Measurements from ENCODE around the gene NT5C3A. TPM values are rescaled to one million over a fixed set of nuclear protein-coding genes. Genes with fewer than 3 reads are reported as not detected.
A peak's percentile ranks its signal among the peaks of the same experiment; 100 is the strongest.

The NT5C3A gene
- total and polyA plus RNA-seq, 2 of the 13 experiments (the other 11 are each of a cell fraction or from before 2014, with no cell fraction given): 16.9 to 34.0 TPM

DNA sequence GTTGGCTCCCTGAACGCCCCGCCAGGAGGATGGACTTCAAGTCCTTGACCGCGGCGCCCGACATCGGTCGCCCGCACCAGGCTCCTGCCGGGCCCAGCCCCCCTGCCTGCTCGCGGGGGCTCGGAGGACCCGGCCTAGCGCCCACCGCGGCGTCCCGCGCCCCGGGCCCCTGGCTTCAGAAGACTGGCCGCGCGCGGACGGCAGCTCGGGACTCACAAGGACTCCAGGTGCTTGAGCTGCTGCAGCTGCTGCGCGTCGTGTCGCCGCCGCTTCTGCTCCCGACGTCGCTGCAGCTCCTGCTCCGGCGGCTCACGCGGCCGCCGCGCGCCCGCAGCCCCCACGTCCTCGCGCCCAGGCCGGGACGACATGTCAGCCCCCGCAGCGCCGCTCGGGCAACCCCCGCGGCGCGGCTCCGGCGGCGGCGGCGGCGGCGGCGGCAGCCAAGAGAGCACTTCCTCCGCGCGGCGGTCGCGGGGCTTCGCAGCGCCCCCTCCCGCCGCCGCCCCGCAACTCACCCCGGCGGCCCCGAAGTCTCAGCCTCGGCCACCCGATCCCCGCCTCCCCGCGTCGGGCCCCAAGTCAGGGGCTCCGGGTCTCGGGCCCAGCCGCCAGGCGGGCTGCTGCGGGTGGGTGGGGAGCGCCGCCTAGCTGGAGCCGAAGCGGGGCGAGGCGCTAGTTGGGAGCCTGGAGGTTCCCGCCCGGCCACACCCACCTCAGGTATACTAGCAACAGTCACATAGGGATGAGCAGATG, 46.6 kb upstream of the NT5C3A start, which contains the start of gene RP9 (continued):
- TF ChIP-seq, protein P1, sequence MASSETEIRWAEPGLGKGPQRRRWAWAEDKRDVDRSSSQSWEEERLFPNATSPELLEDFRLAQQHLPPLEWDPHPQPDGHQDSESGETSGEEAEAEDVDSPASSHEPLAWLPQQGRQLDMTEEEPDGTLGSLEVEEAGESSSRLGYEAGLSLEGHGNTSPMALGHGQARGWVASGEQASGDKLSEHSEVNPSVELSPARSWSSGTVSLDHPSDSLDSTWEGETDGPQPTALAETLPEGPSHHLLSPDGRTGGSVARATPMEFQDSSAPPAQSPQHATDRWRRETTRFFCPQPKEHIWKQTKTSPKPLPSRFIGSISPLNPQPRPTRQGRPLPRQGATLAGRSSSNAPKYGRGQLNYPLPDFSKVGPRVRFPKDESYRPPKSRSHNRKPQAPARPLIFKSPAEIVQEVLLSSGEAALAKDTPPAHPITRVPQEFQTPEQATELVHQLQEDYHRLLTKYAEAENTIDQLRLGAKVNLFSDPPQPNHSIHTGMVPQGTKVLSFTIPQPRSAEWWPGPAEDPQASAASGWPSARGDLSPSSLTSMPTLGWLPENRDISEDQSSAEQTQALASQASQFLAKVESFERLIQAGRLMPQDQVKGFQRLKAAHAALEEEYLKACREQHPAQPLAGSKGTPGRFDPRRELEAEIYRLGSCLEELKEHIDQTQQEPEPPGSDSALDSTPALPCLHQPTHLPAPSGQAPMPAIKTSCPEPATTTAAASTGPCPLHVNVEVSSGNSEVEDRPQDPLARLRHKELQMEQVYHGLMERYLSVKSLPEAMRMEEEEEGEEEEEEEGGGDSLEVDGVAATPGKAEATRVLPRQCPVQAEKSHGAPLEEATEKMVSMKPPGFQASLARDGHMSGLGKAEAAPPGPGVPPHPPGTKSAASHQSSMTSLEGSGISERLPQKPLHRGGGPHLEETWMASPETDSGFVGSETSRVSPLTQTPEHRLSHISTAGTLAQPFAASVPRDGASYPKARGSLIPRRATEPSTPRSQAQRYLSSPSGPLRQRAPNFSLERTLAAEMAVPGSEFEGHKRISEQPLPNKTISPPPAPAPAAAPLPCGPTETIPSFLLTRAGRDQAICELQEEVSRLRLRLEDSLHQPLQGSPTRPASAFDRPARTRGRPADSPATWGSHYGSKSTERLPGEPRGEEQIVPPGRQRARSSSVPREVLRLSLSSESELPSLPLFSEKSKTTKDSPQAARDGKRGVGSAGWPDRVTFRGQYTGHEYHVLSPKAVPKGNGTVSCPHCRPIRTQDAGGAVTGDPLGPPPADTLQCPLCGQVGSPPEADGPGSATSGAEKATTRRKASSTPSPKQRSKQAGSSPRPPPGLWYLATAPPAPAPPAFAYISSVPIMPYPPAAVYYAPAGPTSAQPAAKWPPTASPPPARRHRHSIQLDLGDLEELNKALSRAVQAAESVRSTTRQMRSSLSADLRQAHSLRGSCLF (CRISPR knock-in tag; IDR thresholded peaks at IDR 0.05; ENCODE audit: borderline replicate concordance): no peak
- TF ChIP-seq ZNF34 (CRISPR knock-in tag; IDR thresholded peaks at IDR 0.05; ENCODE audit: borderline replicate concordance) (0 out of 2 replicates have a peak, but pooled peaks have one; percentile 39), ZNF138 (CRISPR knock-in tag; IDR thresholded peaks at IDR 0.05; ENCODE audit: low read depth) (no peak), IRX3 (CRISPR knock-in tag; IDR thresholded peaks at IDR 0.05; ENCODE audit: borderline replicate concordance, low read depth) (peak; percentile 42; the same call in 1 of the 2 replicates), ZSCAN21 (CRISPR knock-in tag; IDR thresholded peaks at IDR 0.05; ENCODE audit: borderline replicate concordance) (0 out of 2 replicates have a peak, but pooled peaks have one; percentile 48), TAF1 (CRISPR knock-in tag; IDR thresholded peaks at IDR 0.05) (peak; percentile 59; the same call in 1 of the 2 replicates), MAFK (conservative IDR thresholded peaks at IDR 0.05 in 1 of 2, IDR thresholded peaks at IDR 0.05 in 1 of 2; ENCODE audit: low read length in 2 of 2) (no peak), TBX3 (IDR thresholded peaks at IDR 0.05; ENCODE audit: borderline replicate concordance) (no peak), ZBTB1 (CRISPR knock-in tag; IDR thresholded peaks at IDR 0.05; ENCODE audit: borderline replicate concordance) (no peak), ZNF331 (CRISPR knock-in tag; IDR thresholded peaks at IDR 0.05) (peak; percentile 28; the same call in 1 of the 2 replicates), ZNF264 (CRISPR knock-in tag; IDR thresholded peaks at IDR 0.05) (no peak)
- TF ChIP-seq, protein P2, sequence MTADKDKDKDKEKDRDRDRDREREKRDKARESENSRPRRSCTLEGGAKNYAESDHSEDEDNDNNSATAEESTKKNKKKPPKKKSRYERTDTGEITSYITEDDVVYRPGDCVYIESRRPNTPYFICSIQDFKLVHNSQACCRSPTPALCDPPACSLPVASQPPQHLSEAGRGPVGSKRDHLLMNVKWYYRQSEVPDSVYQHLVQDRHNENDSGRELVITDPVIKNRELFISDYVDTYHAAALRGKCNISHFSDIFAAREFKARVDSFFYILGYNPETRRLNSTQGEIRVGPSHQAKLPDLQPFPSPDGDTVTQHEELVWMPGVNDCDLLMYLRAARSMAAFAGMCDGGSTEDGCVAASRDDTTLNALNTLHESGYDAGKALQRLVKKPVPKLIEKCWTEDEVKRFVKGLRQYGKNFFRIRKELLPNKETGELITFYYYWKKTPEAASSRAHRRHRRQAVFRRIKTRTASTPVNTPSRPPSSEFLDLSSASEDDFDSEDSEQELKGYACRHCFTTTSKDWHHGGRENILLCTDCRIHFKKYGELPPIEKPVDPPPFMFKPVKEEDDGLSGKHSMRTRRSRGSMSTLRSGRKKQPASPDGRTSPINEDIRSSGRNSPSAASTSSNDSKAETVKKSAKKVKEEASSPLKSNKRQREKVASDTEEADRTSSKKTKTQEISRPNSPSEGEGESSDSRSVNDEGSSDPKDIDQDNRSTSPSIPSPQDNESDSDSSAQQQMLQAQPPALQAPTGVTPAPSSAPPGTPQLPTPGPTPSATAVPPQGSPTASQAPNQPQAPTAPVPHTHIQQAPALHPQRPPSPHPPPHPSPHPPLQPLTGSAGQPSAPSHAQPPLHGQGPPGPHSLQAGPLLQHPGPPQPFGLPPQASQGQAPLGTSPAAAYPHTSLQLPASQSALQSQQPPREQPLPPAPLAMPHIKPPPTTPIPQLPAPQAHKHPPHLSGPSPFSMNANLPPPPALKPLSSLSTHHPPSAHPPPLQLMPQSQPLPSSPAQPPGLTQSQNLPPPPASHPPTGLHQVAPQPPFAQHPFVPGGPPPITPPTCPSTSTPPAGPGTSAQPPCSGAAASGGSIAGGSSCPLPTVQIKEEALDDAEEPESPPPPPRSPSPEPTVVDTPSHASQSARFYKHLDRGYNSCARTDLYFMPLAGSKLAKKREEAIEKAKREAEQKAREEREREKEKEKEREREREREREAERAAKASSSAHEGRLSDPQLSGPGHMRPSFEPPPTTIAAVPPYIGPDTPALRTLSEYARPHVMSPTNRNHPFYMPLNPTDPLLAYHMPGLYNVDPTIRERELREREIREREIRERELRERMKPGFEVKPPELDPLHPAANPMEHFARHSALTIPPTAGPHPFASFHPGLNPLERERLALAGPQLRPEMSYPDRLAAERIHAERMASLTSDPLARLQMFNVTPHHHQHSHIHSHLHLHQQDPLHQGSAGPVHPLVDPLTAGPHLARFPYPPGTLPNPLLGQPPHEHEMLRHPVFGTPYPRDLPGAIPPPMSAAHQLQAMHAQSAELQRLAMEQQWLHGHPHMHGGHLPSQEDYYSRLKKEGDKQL (CRISPR knock-in tag; IDR thresholded peaks at IDR 0.05; ENCODE audit: low read depth): no peak
- TF ChIP-seq, protein P3, sequence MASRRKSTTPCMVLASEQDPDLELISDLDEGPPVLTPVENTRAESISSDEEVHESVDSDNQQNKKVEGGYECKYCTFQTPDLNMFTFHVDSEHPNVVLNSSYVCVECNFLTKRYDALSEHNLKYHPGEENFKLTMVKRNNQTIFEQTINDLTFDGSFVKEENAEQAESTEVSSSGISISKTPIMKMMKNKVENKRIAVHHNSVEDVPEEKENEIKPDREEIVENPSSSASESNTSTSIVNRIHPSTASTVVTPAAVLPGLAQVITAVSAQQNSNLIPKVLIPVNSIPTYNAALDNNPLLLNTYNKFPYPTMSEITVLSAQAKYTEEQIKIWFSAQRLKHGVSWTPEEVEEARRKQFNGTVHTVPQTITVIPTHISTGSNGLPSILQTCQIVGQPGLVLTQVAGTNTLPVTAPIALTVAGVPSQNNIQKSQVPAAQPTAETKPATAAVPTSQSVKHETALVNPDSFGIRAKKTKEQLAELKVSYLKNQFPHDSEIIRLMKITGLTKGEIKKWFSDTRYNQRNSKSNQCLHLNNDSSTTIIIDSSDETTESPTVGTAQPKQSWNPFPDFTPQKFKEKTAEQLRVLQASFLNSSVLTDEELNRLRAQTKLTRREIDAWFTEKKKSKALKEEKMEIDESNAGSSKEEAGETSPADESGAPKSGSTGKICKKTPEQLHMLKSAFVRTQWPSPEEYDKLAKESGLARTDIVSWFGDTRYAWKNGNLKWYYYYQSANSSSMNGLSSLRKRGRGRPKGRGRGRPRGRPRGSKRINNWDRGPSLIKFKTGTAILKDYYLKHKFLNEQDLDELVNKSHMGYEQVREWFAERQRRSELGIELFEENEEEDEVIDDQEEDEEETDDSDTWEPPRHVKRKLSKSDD (CRISPR knock-in tag; IDR thresholded peaks at IDR 0.05; ENCODE audit: low read depth): no peak

All from HepG2 (cell line).